A549 (cell line): ENCODE data around the gene COL19A1.

ENCODE experiments used
- CBX2 ChIP-seq: fragments of 200-600 bp; sonication (generic); IDR thresholded peaks from 2 replicates; pipeline ENCODE4 v1.6.1; 2016; ENCODE audit warnings: low read depth, mild to moderate bottlenecking, borderline replicate concordance
- CTCF ChIP-seq: fragments of >200 bp; sonication (Bioruptor Twin); formaldehyde crosslinking; IDR thresholded peaks from 3 replicates; pipeline ENCODE4 v1.5.1; 2016
- GATA3 ChIP-seq: IDR thresholded peaks from 2 replicates; pipeline ENCODE4 v1.6.1; 2012; ENCODE audit warnings: borderline replicate concordance
- JUNB ChIP-seq: fragments of >200 bp; sonication (Bioruptor Twin); formaldehyde crosslinking; IDR thresholded peaks from 2 replicates; pipeline ENCODE4 v1.6.1; 2016
- MAFK ChIP-seq: fragments of 450-650 bp; IDR thresholded peaks from 2 replicates; pipeline ENCODE4 v1.6.1; 2014; ENCODE audit not compliant: partially characterized antibody
- MAX ChIP-seq: IDR thresholded peaks from 2 replicates; pipeline ENCODE4 v1.6.1; 2012
- MYC ChIP-seq: IDR thresholded peaks from 2 replicates; pipeline ENCODE4 v1.6.1; 2012; ENCODE audit warnings: mild to moderate bottlenecking, inconsistent platforms, low read length, improper control_type of control experiment, borderline replicate concordance
- POLR2A ChIP-seq: IDR thresholded peaks from 2 replicates; pipeline ENCODE4 v1.6.1; 2012; ENCODE audit warnings: mild to moderate bottlenecking, low read length
- TFCP2L1 ChIP-seq: fragments of 250-450 bp; sonication (Bioruptor Pico); IDR thresholded peaks from 2 replicates; pipeline ENCODE4 v1.5.0; 2021; ENCODE audit warnings: mild to moderate bottlenecking
- USF2 ChIP-seq: fragments of 450-650 bp; IDR thresholded peaks from 2 replicates; pipeline ENCODE4 v1.6.1; 2014; ENCODE audit warnings: antibody characterized with exemption

GRCh38 chr6:69878795-69879194 is 12.4 kb downstream of the COL19A1 start:
- TF ChIP-seq MYC: no peak
- no peak for TF ChIP-seq CBX2
- TF ChIP-seq TFCP2L1 (CRISPR knock-in tag): no peak
- no peak for TF ChIP-seq USF2
- no peak for TF ChIP-seq MAX
- TF ChIP-seq GATA3: no peak
- TF ChIP-seq POLR2A: no peak
- no peak for TF ChIP-seq CTCF
- TF ChIP-seq JUNB: no peak
- TF ChIP-seq MAFK: no peak
